CD14-positive monocyte (primary cell): ENCODE results near the gene GNL1. TPM values are rescaled to one million over a fixed set of nuclear protein-coding genes. Genes with fewer than 3 reads are reported as not detected.
A peak's percentile ranks its signal among the peaks of the same experiment; 100 is the strongest.

Experiments
- DNase-seq, 3 donors: peaks; one replicate each; pipeline ENCODE4 v3.0.0-alpha.2; 2011 to 2022
- H2AFZ ChIP-seq: 2 replicates; pipeline ENCODE4 v1.6.0; 2012; ENCODE audit warnings: mild to moderate bottlenecking, low read depth, low read length, inconsistent platforms; ENCODE audit not compliant: insufficient read depth, poor library complexity, severe bottlenecking
- H3K27ac ChIP-seq, 2 donors: 1 replicate in 1 of 2; 2 replicates in 1 of 2; pipeline ENCODE4 v1.5.1; 2012 to 2013; ENCODE audit warnings: low read length in 2 of 2, control low read depth in 1 of 2, inconsistent platforms in 1 of 2, low read depth in 1 of 2, mild to moderate bottlenecking in 1 of 2
- H3K27me3 ChIP-seq, 2 donors: one replicate each; pipeline versions ENCODE4 v1.6.0 to v1.6.1; 2011 to 2013; ENCODE audit warnings: low read length in 2 of 2; ENCODE audit not compliant: control insufficient read depth in 2 of 2, insufficient read depth in 2 of 2
- H3K36me3 ChIP-seq, 2 donors: replicated peaks in 1 of 2; 1 replicate in 1 of 2; 2 replicates in 1 of 2; pipeline versions ENCODE4 v1.5.1 to v1.6.1; 2012 to 2013; ENCODE audit warnings: low read length in 2 of 2, control low read depth in 1 of 2, inconsistent platforms in 1 of 2, mild to moderate bottlenecking in 1 of 2; ENCODE audit not compliant: insufficient read depth in 2 of 2, control insufficient read depth in 1 of 2
- H3K4me1 ChIP-seq, 2 donors: 1 replicate in 1 of 2; 2 replicates in 1 of 2; pipeline versions ENCODE4 v1.5.1 to v1.6.1; 2012 to 2013; ENCODE audit warnings: low read length in 2 of 2, control low read depth in 1 of 2, inconsistent platforms in 1 of 2, mild to moderate bottlenecking in 1 of 2, moderate library complexity in 1 of 2; ENCODE audit not compliant: insufficient read depth in 2 of 2, control insufficient read depth in 1 of 2
- H3K4me2 ChIP-seq: replicated peaks from 2 replicates; pipeline ENCODE3; 2012; ENCODE audit warnings: low read length, moderate library complexity, mild to moderate bottlenecking; ENCODE audit not compliant: poor library complexity, severe bottlenecking; ENCODE audit errors: extremely low read depth
- H3K4me3 ChIP-seq, 3 experiments: fragments of 200-600 bp in 1 of 3; sonication (generic) in 1 of 3; replicated peaks in 1 of 3; 1 replicate in 2 of 3; 2 replicates in 1 of 3; pipeline ENCODE4 v1.5.1; 2011 to 2013; ENCODE audit warnings: low read length in 3 of 3, mild to moderate bottlenecking in 3 of 3, control low read depth in 2 of 3, low read depth in 2 of 3, inconsistent platforms in 1 of 3, moderate library complexity in 1 of 3
- H3K79me2 ChIP-seq: 2 replicates; pipeline ENCODE4 v1.6.0; 2012; ENCODE audit warnings: mild to moderate bottlenecking, control low read depth, inconsistent platforms, low read length, moderate library complexity; ENCODE audit not compliant: insufficient read depth
- H3K9ac ChIP-seq: 2 replicates; pipeline ENCODE4 v1.6.0; 2017; ENCODE audit warnings: low read length, mild to moderate bottlenecking; ENCODE audit not compliant: insufficient read depth, poor library complexity, severe bottlenecking
- H3K9me3 ChIP-seq, 2 donors: replicated peaks in 1 of 2; 1 replicate in 1 of 2; 2 replicates in 1 of 2; pipeline versions ENCODE4 v1.5.1 to v1.6.1; 2012 to 2013; ENCODE audit warnings: low read length in 2 of 2, control low read depth in 1 of 2; ENCODE audit not compliant: control insufficient read depth in 1 of 2, insufficient read depth in 1 of 2
- H4K20me1 ChIP-seq: 2 replicates; pipeline ENCODE4 v1.6.0; 2012; ENCODE audit warnings: mild to moderate bottlenecking, low read length, control low read depth, moderate library complexity; ENCODE audit not compliant: insufficient read depth
- H3K27ac Mint-ChIP-seq, 7 donors: one replicate each; pipeline ENCODE4 v1.8.0; 2020; ENCODE audit warnings: mild to moderate bottlenecking in 7 of 7, mixed read lengths in 7 of 7, moderate library complexity in 6 of 7, inconsistent platforms in 2 of 7
- H3K27me3 Mint-ChIP-seq, 3 donors: one replicate each; pipeline ENCODE4 v1.8.0; 2021 to 2022; ENCODE audit warnings: low read depth in 3 of 3, mild to moderate bottlenecking in 3 of 3, mixed read lengths in 3 of 3, moderate library complexity in 3 of 3, inconsistent platforms in 1 of 3
- H3K36me3 Mint-ChIP-seq, 2 donors: one replicate each; pipeline ENCODE4 v1.8.0; 2020; ENCODE audit warnings: mixed read lengths in 2 of 2, inconsistent platforms in 1 of 2, mild to moderate bottlenecking in 1 of 2
- H3K4me1 Mint-ChIP-seq: one replicate; pipeline ENCODE4 v1.8.0; 2020; ENCODE audit warnings: mild to moderate bottlenecking, mixed read lengths
- H3K4me3 Mint-ChIP-seq, 2 donors: one replicate each; pipeline ENCODE4 v1.8.0; 2020; ENCODE audit warnings: mild to moderate bottlenecking in 2 of 2, mixed read lengths in 2 of 2, moderate library complexity in 1 of 2
- H3K9me3 Mint-ChIP-seq, 7 donors: one replicate each; pipeline ENCODE4 v1.8.0; 2020 to 2022; ENCODE audit warnings: mixed read lengths in 7 of 7, mild to moderate bottlenecking in 6 of 7, moderate library complexity in 6 of 7, inconsistent platforms in 2 of 7
- WGBS: methylation state at CpG from one replicate; pipeline ENCODE4 v1.1.5; 2013; ENCODE audit warnings: missing lambda C conversion rate; ENCODE audit not compliant: insufficient coverage; 5-methylcytosine and 5-hydroxymethylcytosine counted together
- intact Hi-C, 2 donors: fragments of 100-400 bp; cut with micrococcal nuclease; formaldehyde crosslinking; loops; one replicate each; pipeline versions ENCODE4 v1.15.0 to v1.15.1; 2023
- polyA minus RNA-seq: library from RNA; depleted of rRNA, polyadenylated mRNA; stranded (reverse); fragments of >200 nt; gene quantifications from 2 replicates; pipeline ENCODE4 v1.2.3, GENCODE V29; 2012
- polyA plus RNA-seq, 3 donors: library from polyadenylated mRNA; depleted of rRNA in 1 of 3; unstranded in 2 of 3; stranded (reverse) in 1 of 3; fragments of 300-500 nt in 2 of 3; fragments of >200 nt in 1 of 3; fragmentation: Illumina TruSeq in 2 of 3; gene quantifications; 1 replicate in 2 of 3; 2 replicates in 1 of 3; pipeline ENCODE4 v1.2.3, GENCODE V29; 2012 to 2021
- total RNA-seq, 12 experiments: library from RNA in 1 of 12; stranded (reverse) in 1 of 12; fragments of 120-200 nt in 1 of 12; gene quantifications; one replicate each; pipeline ENCODE4 v1.2.4 and lab custom pipeline; 2013 to 2026; ENCODE audit warnings: mixed read lengths in 6 of 12, inconsistent platforms in 1 of 12
- TF ChIP-seq, protein P1 (sequence below): fragments of 200-600 bp; IDR thresholded peaks from one replicate; pipeline ENCODE4 v1.8.0; 2022; ENCODE audit warnings: antibody characterized with exemption, mild to moderate bottlenecking

Gene GNL1, protein sequence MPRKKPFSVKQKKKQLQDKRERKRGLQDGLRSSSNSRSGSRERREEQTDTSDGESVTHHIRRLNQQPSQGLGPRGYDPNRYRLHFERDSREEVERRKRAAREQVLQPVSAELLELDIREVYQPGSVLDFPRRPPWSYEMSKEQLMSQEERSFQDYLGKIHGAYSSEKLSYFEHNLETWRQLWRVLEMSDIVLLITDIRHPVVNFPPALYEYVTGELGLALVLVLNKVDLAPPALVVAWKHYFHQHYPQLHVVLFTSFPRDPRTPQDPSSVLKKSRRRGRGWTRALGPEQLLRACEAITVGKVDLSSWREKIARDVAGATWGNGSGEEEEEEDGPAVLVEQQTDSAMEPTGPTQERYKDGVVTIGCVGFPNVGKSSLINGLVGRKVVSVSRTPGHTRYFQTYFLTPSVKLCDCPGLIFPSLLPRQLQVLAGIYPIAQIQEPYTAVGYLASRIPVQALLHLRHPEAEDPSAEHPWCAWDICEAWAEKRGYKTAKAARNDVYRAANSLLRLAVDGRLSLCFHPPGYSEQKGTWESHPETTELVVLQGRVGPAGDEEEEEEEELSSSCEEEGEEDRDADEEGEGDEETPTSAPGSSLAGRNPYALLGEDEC
- total RNA-seq (2013) = 25.8 TPM
- polyA plus RNA-seq (10 to 100 TPM; 10.3 to 13.4 (median 12.9) TPM), polyA minus RNA-seq (20.2 and 25.1 TPM in 2 replicates), total RNA-seq (lab: John Stamatoyannopoulos, UW) (8.7 to 58.9 (median 41.0) reads per million in 11 experiments)

DNA sequence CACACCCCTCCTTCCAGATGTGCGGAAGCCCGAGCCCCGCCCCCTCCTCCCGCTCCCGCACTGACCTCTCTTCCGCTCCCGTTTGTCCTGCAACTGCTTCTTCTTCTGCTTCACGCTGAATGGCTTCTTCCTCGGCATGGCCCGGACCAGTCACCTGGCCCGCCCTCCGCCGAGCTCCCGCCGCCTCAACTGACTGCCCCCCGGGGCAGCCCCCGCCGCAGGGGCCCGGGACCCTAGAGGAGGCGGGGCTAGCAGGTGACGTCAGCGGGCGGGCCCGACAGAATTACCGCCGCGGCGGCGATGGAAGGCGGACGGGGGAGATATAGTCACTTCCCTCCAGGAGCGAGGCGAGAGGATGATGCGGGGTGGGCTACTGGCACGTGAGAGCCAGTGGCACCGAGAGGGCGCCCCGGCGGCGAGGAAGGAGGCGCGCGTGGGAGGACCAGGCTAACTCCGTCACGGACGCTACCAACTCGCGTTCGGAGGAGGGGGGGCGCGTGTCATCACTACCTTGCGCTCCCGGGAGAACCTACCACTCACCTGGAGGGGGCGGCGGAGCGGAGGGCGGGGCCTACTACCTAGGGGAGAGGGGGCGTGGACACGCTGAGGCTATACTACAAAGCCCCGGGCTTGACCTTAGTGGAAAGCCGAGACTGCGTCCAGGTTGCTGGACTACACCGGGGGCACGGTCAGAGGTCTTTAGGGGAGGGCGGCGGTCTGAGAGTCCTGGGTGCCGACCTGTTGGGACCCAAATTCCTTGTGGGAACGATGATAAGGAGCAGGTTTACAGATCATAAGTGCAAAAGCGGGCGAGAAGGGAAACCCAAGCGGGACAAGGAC, at the start of gene GNL1:
Gene GNL1 (minus strand): TSS at position 424 of the 840 bp plus-strand sequence. CDS start 286 bp downstream, at position 138.
- Mint-ChIP-seq H3K4me1 (peaks cover 19% of the 10 kb centered on the region), H3K36me3 (peaks cover 40 to 41% of the 10 kb centered on the region in 2 donors), H3K27me3 (peaks cover 0 to 6% (median 4%) of the 10 kb centered on the region in 3 donors), H3K9me3 (peaks cover 0 to 1% (median 0%) of the 10 kb centered on the region in 7 donors), H3K4me3 (peak within 1 kb of the TSS; percentile 95), H3K27ac (peak within 1 kb of the TSS; percentile 95 to 100 (median 99))
- peaks cover 20 to 28% of the 10 kb centered on the region in 2 donors for H3K4me1 ChIP-seq
- peaks cover 4% of the 10 kb centered on the region for H4K20me1 ChIP-seq
- peak within 1 kb of the TSS; percentile 73 to 93 (median 93) for H3K4me3 ChIP-seq
- H3K9ac ChIP-seq = peak within 1 kb of the TSS; percentile 83
- peak; percentile 88 to 96 (median 94) for DNase-seq
- no peaks in the 10 kb centered on the region for H3K27me3 ChIP-seq
- no peaks in the 10 kb centered on the region for H3K9me3 ChIP-seq
- intact Hi-C loops = loop anchor here (2.0 kb wide), 2 partner anchors 15 to 61 kb away; partner anchors contain the start of genes ABCF1 (in 2 of the 2), MRPS18B (in 2 of the 2) and PPP1R10 (in 2 of the 2)
- peak within 1 kb of the TSS; percentile 92 to 93 for H3K27ac ChIP-seq
- under 1% methylated on average over 60 of the region's 71 CpGs for WGBS
- peaks cover 37% of the 10 kb centered on the region for H3K79me2 ChIP-seq
- peaks cover 19 to 32% of the 10 kb centered on the region in 2 donors for H3K36me3 ChIP-seq
- peak within 1 kb of the TSS; percentile 85 for H3K4me2 ChIP-seq
- TF ChIP-seq, protein P1, sequence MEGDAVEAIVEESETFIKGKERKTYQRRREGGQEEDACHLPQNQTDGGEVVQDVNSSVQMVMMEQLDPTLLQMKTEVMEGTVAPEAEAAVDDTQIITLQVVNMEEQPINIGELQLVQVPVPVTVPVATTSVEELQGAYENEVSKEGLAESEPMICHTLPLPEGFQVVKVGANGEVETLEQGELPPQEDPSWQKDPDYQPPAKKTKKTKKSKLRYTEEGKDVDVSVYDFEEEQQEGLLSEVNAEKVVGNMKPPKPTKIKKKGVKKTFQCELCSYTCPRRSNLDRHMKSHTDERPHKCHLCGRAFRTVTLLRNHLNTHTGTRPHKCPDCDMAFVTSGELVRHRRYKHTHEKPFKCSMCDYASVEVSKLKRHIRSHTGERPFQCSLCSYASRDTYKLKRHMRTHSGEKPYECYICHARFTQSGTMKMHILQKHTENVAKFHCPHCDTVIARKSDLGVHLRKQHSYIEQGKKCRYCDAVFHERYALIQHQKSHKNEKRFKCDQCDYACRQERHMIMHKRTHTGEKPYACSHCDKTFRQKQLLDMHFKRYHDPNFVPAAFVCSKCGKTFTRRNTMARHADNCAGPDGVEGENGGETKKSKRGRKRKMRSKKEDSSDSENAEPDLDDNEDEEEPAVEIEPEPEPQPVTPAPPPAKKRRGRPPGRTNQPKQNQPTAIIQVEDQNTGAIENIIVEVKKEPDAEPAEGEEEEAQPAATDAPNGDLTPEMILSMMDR = no peak
- peak within 1 kb of the TSS; percentile 67 for H2AFZ ChIP-seq
